SK-MEL-5 (cell line): ENCODE results near the gene TFAP2E. TPM values are rescaled to one million over a fixed set of nuclear protein-coding genes. Genes with fewer than 3 reads are reported as not detected.
A peak's percentile ranks its signal among the peaks of the same experiment; 100 is the strongest.

Source experiments
- DNase-seq: peaks from one replicate; pipeline ENCODE4 v3.0.0-alpha.2; 2016; ENCODE audit warnings: low read depth, low spot score
- in situ Hi-C: cut with HindIII; loops from 2 replicates; pipeline ENCODE4 v1.10.0; 2016; ENCODE audit warnings: low sequenced_read_pairs, high pct_unique_total_duplicates, low pct_unique_long_range_greater_than_20kb
- total RNA-seq: library from RNA; depleted of rRNA; stranded (reverse); fragments of >200 nt; shearing (Covaris generic); gene quantifications from 2 replicates; pipeline ENCODE4 v1.2.3, GENCODE V29; 2014

Gene TFAP2E
- total RNA-seq, 1 experiment from 2014 or later = 1.3 TPM

- DNase-seq = no peak
- in situ Hi-C loops = no loop called here
Observed at GRCh38 chr1:35587736-35588135, 14.6 kb downstream of the TFAP2E start.

GRCh38 chr1:35588197-35588910, 15.2 kb downstream of the TFAP2E start:
- no peak for DNase-seq
- in situ Hi-C loops = no loop called here

GRCh38 chr1:35589516-35590427, 16.7 kb downstream of the TFAP2E start:
- in situ Hi-C loops = no loop called here
- no peak for DNase-seq

- in situ Hi-C loops = no loop called here
- DNase-seq = no peak
Observed at GRCh38 chr1:35590476-35591040, 17.4 kb downstream of the TFAP2E start.

- no peak for DNase-seq
- in situ Hi-C loops = no loop called here
Observed at GRCh38 chr1:35591211-35591610, 18.1 kb downstream of the TFAP2E start.

- no peak for DNase-seq
Observed at GRCh38 chr1:35592991-35593769, 20.1 kb downstream of the TFAP2E start.

GRCh38 chr1:35594005-35594760, 21.1 kb downstream of the TFAP2E start:
- in situ Hi-C loops = no loop called here

More at GRCh38 chr1:35592991-35593769, 20.1 kb downstream of the TFAP2E start:
- in situ Hi-C loops = no loop called here

GRCh38 chr1:35595684-35596083, 22.6 kb downstream of the TFAP2E start:
- no peak for DNase-seq
- in situ Hi-C loops = no loop called here

More at GRCh38 chr1:35594005-35594760, 21.1 kb downstream of the TFAP2E start:
- DNase-seq = no peak

- in situ Hi-C loops = no loop called here
- DNase-seq = no peak
Observed at GRCh38 chr1:35597870-35598269, 24.8 kb downstream of the TFAP2E start.

- in situ Hi-C loops = no loop called here
Observed at GRCh38 chr1:35598895-35599294, 25.8 kb downstream of the TFAP2E start.

GRCh38 chr1:35599411-35599810, 26.3 kb downstream of the TFAP2E start:
- in situ Hi-C loops = no loop called here
- peak; percentile 48 for DNase-seq

More at GRCh38 chr1:35598895-35599294, 25.8 kb downstream of the TFAP2E start:
- peak; percentile 67 for DNase-seq

GRCh38 chr1:35600593-35600992, 27.5 kb downstream of the TFAP2E start:
- in situ Hi-C loops = no loop called here
- DNase-seq = no peak

- peak; percentile 95 for DNase-seq
Observed at GRCh38 chr1:35603468-35603867, 30.4 kb downstream of the TFAP2E start.

GRCh38 chr1:35603941-35604340, 30.8 kb downstream of the TFAP2E start:
- in situ Hi-C loops = no loop called here
- peak; percentile 10 for DNase-seq

More at GRCh38 chr1:35603468-35603867, 30.4 kb downstream of the TFAP2E start:
- in situ Hi-C loops = no loop called here

- peak; percentile 61 for DNase-seq
- in situ Hi-C loops = no loop called here
Observed at GRCh38 chr1:35605071-35605866, 32.2 kb downstream of the TFAP2E start.

- in situ Hi-C loops = no loop called here
- DNase-seq = peak; percentile 34
Observed at GRCh38 chr1:35605867-35606182, 32.7 kb downstream of the TFAP2E start.
